GM12874 (cell line): ENCODE results near the gene HEATR5B.

ENCODE experiments used
- CTCF ChIP-seq: IDR thresholded peaks from 2 replicates; pipeline ENCODE4 v1.5.1; 2011; ENCODE audit warnings: low read depth, mild to moderate bottlenecking, control low read depth, low read length, moderate library complexity; ENCODE audit not compliant: insufficient read depth

HEATR5B gene

GRCh38 chr2:37083873-37084794 lies at the start of gene HEATR5B, which contains the start of gene GPATCH11:
HEATR5B (minus strand) TSS chr2:37084372; CDS start chr2:37083414, 958 bp downstream.
GPATCH11 (plus strand) TSS chr2:37084518; CDS start chr2:37088382, 3,864 bp downstream.
- no peak for TF ChIP-seq CTCF

- no peak for TF ChIP-seq CTCF
These were observed 48.7 kb upstream of the HEATR5B start for GRCh38 chr2:37132914-37133313.

- no peak for TF ChIP-seq CTCF
These were observed 41.2 kb upstream of the HEATR5B start for GRCh38 chr2:37125416-37125815.

- no peak for TF ChIP-seq CTCF
These were observed 35.0 kb upstream of the HEATR5B start for GRCh38 chr2:37119157-37119556.

- no peak for TF ChIP-seq CTCF
These were observed 33.4 kb upstream of the HEATR5B start for GRCh38 chr2:37117566-37117965.

GRCh38 chr2:37111958-37112357 lies 27.8 kb upstream of the HEATR5B start:
- TF ChIP-seq CTCF, result no peak

GRCh38 chr2:37110306-37111212 lies 26.4 kb upstream of the HEATR5B start:
- TF ChIP-seq CTCF, result no peak
